Measurements from ENCODE around the gene HSPA5.
A peak's percentile ranks its signal among the peaks of the same experiment; 100 is the strongest.

The HSPA5 gene

DNA sequence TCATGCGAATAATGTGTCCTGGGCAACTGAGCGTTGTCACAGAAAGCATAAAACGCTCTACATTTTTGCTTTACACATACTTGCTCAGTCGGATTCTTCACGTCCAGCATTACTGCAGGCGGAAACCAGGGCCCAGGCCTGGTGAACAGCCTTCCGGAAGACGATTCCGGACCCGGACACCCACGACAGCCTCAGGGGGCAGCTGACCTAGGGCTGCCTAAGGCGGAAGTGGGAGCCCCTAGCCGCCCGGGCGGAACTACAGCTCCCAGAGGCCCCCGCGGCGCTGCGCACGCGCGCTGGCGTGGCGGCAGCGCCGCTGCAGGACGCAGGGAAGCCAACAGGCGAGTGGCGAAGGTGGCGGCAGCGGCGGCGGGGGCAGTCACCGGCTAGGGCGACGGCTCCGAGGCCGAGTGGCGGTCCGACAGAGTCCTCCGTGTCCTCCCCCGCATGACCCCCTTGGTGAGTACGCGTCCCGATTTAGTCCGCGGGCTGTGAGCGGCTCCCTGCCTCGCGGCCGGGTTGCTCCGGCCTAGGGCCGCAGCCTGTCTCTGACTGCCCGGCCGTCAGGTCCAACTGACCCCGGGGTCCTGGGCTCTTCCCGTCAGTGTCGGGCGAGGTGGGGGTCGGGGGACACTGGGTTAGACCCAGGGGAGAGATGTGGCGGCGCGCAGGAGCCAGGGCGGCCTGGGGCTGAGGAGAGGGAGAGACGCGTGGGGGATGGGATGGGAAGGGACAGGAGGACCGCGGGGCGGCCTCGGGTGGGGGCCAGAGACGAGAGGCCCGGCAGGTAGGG is 20.6 kb upstream of the HSPA5 start, which contains the start of gene GAPVD1:
GAPVD1 (plus strand) TSS at position 326 of the 793 bp plus-strand sequence. CDS start 37,096 bp downstream, outside the sequence.
- H3K27ac ChIP-seq: peak within 1 kb of the TSS; percentile 87 to 88
- TF ChIP-seq CTCF (IDR thresholded peaks at IDR 0.05): peak; percentile 50 to 63
- H3K27me3 ChIP-seq: peaks cover 0 to 4% of the 10 kb centered on the region in 2 donors
- H3K4me1 ChIP-seq: peaks cover 0 to 26% (median 15%) of the 10 kb centered on the region in 4 donors
- intact Hi-C loops (cut with DNase I; ENCODE audit: low total_unique reads): no loop called here
- peak; percentile 74 to 91 for DNase-seq
- H3K4me3 ChIP-seq: peak within 1 kb of the TSS; percentile 80 to 81
- H3K9me3 ChIP-seq: no peaks in the 10 kb centered on the region
- peaks cover 0 to 9% (median 6%) of the 10 kb centered on the region in 3 donors for H3K36me3 ChIP-seq

DNA sequence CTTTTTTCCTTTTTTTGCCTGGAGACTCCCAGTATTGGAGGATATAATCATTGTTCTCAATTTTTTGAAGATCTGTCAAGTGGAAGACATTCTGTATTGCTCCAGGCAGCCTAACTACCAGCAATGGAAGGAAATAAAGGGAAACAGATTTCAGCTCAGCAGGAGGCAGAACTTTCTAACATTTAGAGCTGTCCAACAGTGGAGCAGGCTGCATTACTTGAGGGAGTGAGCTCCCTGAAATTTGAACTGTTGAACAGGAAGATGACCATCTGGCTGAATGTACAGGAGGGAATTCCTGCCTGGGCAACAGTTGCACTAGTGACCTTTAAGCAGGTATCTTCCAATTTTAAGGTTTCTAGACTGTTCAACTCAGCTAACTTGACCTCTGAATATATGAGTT is 19.4 kb upstream of the HSPA5 start:
- H3K27me3 ChIP-seq: peaks cover 0 to 4% of the 10 kb centered on the region in 2 donors
- no peaks in the 10 kb centered on the region for H3K36me3 ChIP-seq
- no peak for DNase-seq
- no peak overlapping the region for H3K4me3 ChIP-seq
- intact Hi-C loops (cut with DNase I; ENCODE audit: low total_unique reads): no loop called here
- H3K4me1 ChIP-seq: peaks cover 0 to 26% (median 15%) of the 10 kb centered on the region in 4 donors
- H3K9me3 ChIP-seq: no peaks in the 10 kb centered on the region
- TF ChIP-seq CTCF (IDR thresholded peaks at IDR 0.05): no peak
- H3K27ac ChIP-seq: no peak overlapping the region

GRCh38 chr9:125258832-125259534 is 17.8 kb upstream of the HSPA5 start:
- no peak for TF ChIP-seq CTCF (IDR thresholded peaks at IDR 0.05)
- Histone ChIP-seq H3K36me3 (no peaks in the 10 kb centered on the region), H3K4me1 (peaks cover 0 to 17% (median 13%) of the 10 kb centered on the region in 4 donors), H3K27me3 (peaks cover 0 to 4% of the 10 kb centered on the region in 2 donors), H3K9me3 (no peaks in the 10 kb centered on the region), H3K4me3 (no peak overlapping the region), H3K27ac (no peak overlapping the region)
- DNase-seq: peak in 1 of 2 donors; percentile 29
- intact Hi-C loops (cut with DNase I; ENCODE audit: low total_unique reads): no loop called here

DNA sequence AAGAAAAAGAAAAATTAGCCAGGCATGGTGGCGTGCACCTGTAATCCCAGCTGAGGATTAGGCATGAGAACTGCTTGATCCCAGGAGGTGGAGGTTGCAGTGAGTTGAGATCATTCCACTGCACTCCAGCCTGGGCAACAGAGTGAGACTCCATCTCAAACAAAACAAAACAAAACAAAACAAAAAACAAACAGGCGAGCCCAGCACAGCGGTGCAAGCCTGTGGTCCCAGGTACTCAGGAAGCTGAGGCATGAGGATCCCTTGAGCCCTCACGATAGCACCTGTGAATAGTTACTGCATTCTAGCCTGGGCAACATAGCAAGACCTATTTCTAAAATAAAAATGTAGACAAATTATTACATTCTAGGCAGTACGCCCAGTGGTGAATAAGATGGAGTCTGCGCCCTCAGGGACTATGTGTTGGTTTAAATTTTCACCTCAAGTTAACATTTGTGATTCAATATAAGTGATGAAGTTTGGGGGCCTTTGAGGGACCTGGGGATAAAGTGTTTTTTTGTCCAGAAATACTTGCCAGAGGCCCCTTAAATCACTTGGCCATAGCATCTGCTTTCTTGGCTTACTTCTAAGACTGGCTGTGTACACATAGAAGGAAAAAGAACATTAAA is 17.1 kb upstream of the HSPA5 start:
- Histone ChIP-seq H3K27ac (no peak overlapping the region), H3K36me3 (no peaks in the 10 kb centered on the region), H3K4me1 (peaks cover 0 to 10% (median 9%) of the 10 kb centered on the region in 4 donors), H3K4me3 (no peak overlapping the region), H3K9me3 (no peaks in the 10 kb centered on the region), H3K27me3 (peaks cover 0 to 4% of the 10 kb centered on the region in 2 donors)
- no peak for TF ChIP-seq CTCF (IDR thresholded peaks at IDR 0.05)
- intact Hi-C loops (cut with DNase I; ENCODE audit: low total_unique reads): no loop called here
- no peak for DNase-seq

- Histone ChIP-seq H3K27me3 (peaks cover 0 to 4% of the 10 kb centered on the region in 2 donors), H3K9me3 (no peaks in the 10 kb centered on the region), H3K36me3 (no peaks in the 10 kb centered on the region), H3K27ac (no peak overlapping the region), H3K4me1 (no peaks in the 10 kb centered on the region), H3K4me3 (no peak overlapping the region)
- DNase-seq: no peak
- TF ChIP-seq CTCF (IDR thresholded peaks at IDR 0.05): peak in 1 of 2 experiments; percentile 28
- intact Hi-C loops (cut with DNase I; ENCODE audit: low total_unique reads): no loop called here
These were observed 14.7 kb upstream of the HSPA5 start for GRCh38 chr9:125255781-125256391.
